WTC11 (cell line): ENCODE measurements around the gene SRSF1. TPM values are rescaled to one million over a fixed set of nuclear protein-coding genes. Genes with fewer than 3 reads are reported as not detected.

ENCODE experiments used
- ATAC-seq: fragments of 200-7000 bp; cut with Tn5 transposase; 2 replicates; pipeline ENCODE4 v1.10.0; 2021; ENCODE audit warnings: mild to moderate bottlenecking, moderate library complexity
- CTCF ChIA-PET: fragments of 300-600 bp; sonication (Branson Sonifier 250); formaldehyde crosslinking; loops from one replicate; lab custom pipeline; 2021; ENCODE audit warnings: antibody characterized with exemption; lab: Charles Lee
- POLR2A ChIA-PET: fragments of 350-600 bp; sonication (Branson Sonifier 250); formaldehyde crosslinking; loops from one replicate; lab custom pipeline; 2021; ENCODE audit warnings: antibody characterized with exemption; lab: Charles Lee
- DNase-seq: peaks from one replicate; pipeline ENCODE4 v3.0.0; 2021; ENCODE audit warnings: low spot score
- H3K27ac Mint-ChIP-seq: 2 replicates; pipeline ENCODE4 v1.8.0; 2021; ENCODE audit warnings: mixed read lengths
- H3K27me3 Mint-ChIP-seq: 2 replicates; pipeline ENCODE4 v1.8.0; 2021; ENCODE audit warnings: low read depth, mild to moderate bottlenecking, moderate library complexity, mixed read lengths
- H3K36me3 Mint-ChIP-seq: 2 replicates; pipeline ENCODE4 v1.8.0; 2021; ENCODE audit warnings: mixed read lengths
- H3K4me1 Mint-ChIP-seq: 2 replicates; pipeline ENCODE4 v1.8.0; 2022; ENCODE audit warnings: mixed read lengths
- H3K4me3 Mint-ChIP-seq: 2 replicates; pipeline ENCODE4 v1.8.0; 2021; ENCODE audit warnings: mild to moderate bottlenecking, moderate library complexity, mixed read lengths
- H3K9me3 Mint-ChIP-seq: 2 replicates; pipeline ENCODE4 v1.8.0; 2021; ENCODE audit warnings: mixed read lengths
- CREM ChIP-seq: sonication (generic); formaldehyde crosslinking; IDR thresholded peaks from 2 replicates; pipeline ENCODE4 v1.8.1; 2022; ENCODE audit warnings: mild to moderate bottlenecking, missing genetic modification reagents, moderate library complexity
- CTCF ChIP-seq: fragments of 200-600 bp; IDR thresholded peaks from 2 replicates; pipeline ENCODE4 v1.8.0; 2022; ENCODE audit warnings: antibody characterized with exemption
- ERG ChIP-seq: fragments of 250-450 bp; sonication (Bioruptor Pico); IDR thresholded peaks from 2 replicates; pipeline ENCODE4 v1.8.0; 2021; ENCODE audit warnings: mild to moderate bottlenecking
- FOXJ3 ChIP-seq: sonication (generic); formaldehyde crosslinking; IDR thresholded peaks from 2 replicates; pipeline ENCODE4 v1.9.0; 2021; ENCODE audit warnings: missing genetic modification reagents, mild to moderate bottlenecking, borderline replicate concordance
- GRHL2 ChIP-seq: fragments of 250-450 bp; sonication (Bioruptor Pico); IDR thresholded peaks from 2 replicates; pipeline ENCODE4 v1.8.0; 2022; ENCODE audit warnings: mild to moderate bottlenecking, moderate library complexity; ENCODE audit not compliant: insufficient replicate concordance, severe bottlenecking
- HMGA2 ChIP-seq: fragments of 250-450 bp; sonication (Bioruptor Pico); IDR thresholded peaks from 2 replicates; pipeline ENCODE4 v1.4.0; 2021; ENCODE audit warnings: mild to moderate bottlenecking, moderate library complexity
- NFYB ChIP-seq: sonication (generic); formaldehyde crosslinking; conservative IDR thresholded peaks from 2 replicates; pipeline ENCODE4 v1.8.0; 2022; ENCODE audit warnings: low read depth, missing genetic modification reagents
- PRRX2 ChIP-seq: fragments of 250-450 bp; sonication (Bioruptor Pico); IDR thresholded peaks from 2 replicates; pipeline ENCODE4 v1.8.0; 2021; ENCODE audit warnings: mild to moderate bottlenecking
- TEAD1 ChIP-seq: sonication (generic); formaldehyde crosslinking; IDR thresholded peaks from 2 replicates; pipeline ENCODE4 v1.8.0; 2022; ENCODE audit warnings: mild to moderate bottlenecking, missing genetic modification reagents
- ZMAT4 ChIP-seq: fragments of 250-450 bp; sonication (Bioruptor Pico); IDR thresholded peaks from 2 replicates; pipeline ENCODE4 v1.9.0; 2021; ENCODE audit warnings: mild to moderate bottlenecking
- ZNF121 ChIP-seq: sonication (generic); formaldehyde crosslinking; IDR thresholded peaks from 2 replicates; pipeline ENCODE4 v1.8.0; 2023; ENCODE audit warnings: missing genetic modification reagents
- ZNF219 ChIP-seq: sonication (generic); formaldehyde crosslinking; IDR thresholded peaks from 2 replicates; pipeline ENCODE4 v1.8.0; 2023; ENCODE audit warnings: missing genetic modification reagents, mild to moderate bottlenecking, borderline replicate concordance
- ZNF232 ChIP-seq: sonication (generic); formaldehyde crosslinking; IDR thresholded peaks from 2 replicates; pipeline ENCODE4 v1.8.0; 2022; ENCODE audit warnings: mild to moderate bottlenecking, missing genetic modification reagents
- ZNF425 ChIP-seq: fragments of 250-450 bp; sonication (Bioruptor Pico); conservative IDR thresholded peaks from 2 replicates; pipeline ENCODE4 v1.9.0; 2021; ENCODE audit warnings: mild to moderate bottlenecking
- ZSCAN18 ChIP-seq: fragments of 250-450 bp; sonication (Bioruptor Pico); IDR thresholded peaks from 2 replicates; pipeline ENCODE4 v2.1.2; 2022; ENCODE audit warnings: mild to moderate bottlenecking, moderate library complexity
- total RNA-seq: library from RNA; stranded (reverse); gene quantifications from 3 replicates; pipeline ENCODE4 v1.2.3, GENCODE V29; 2021

SRSF1 gene
- total RNA-seq, 1 experiment from 2014 or later: 387 TPM

- CTCF ChIA-PET: interaction anchor here (0.6 to 11.1 kb wide), 45 partner anchors 8 to 521 kb away, joined by 3 to 207 read pairs (median 5); partner anchors contain the start of genes CUEDC1, DYNLL2, MRPS23 and VEZF1
- TF ChIP-seq ZNF219 (CRISPR knock-in tag): no peak
- 0 out of 2 replicates have a peak, but pooled peaks have one; percentile 32 for TF ChIP-seq PRRX2 (CRISPR knock-in tag)
- TF ChIP-seq TEAD1 (CRISPR knock-in tag): no peak
- TF ChIP-seq CTCF: peak; percentile 46
- TF ChIP-seq ZNF121 (CRISPR knock-in tag): no peak
- no peak; the same call in 1 of the 2 replicates for TF ChIP-seq ZNF425 (CRISPR knock-in tag)
- TF ChIP-seq ZMAT4 (CRISPR knock-in tag): no peak
- no peak for TF ChIP-seq NFYB (CRISPR knock-in tag)
- TF ChIP-seq GRHL2 (CRISPR knock-in tag): no peak
- TF ChIP-seq HMGA2: no peak
- no peak for TF ChIP-seq ZNF232 (CRISPR knock-in tag)
- TF ChIP-seq ERG (CRISPR knock-in tag): 0 out of 2 replicates have a peak, but pooled peaks have one; percentile 25
- no peak for TF ChIP-seq ZSCAN18 (CRISPR knock-in tag)
- TF ChIP-seq FOXJ3 (CRISPR knock-in tag): no peak
- no peak for TF ChIP-seq CREM
- TF ChIP-seq, all 79 proteins: peak for 3
- Mint-ChIP-seq H3K27ac (peak overlapping the region; percentile 75), H3K27me3 (no peaks in the 10 kb centered on the region), H3K4me1 (peaks cover 40% of the 10 kb centered on the region), H3K9me3 (no peaks in the 10 kb centered on the region), H3K36me3 (peaks cover 42% of the 10 kb centered on the region), H3K4me3 (no peak overlapping the region)
- DNase-seq: no peak
- peak; percentile 51 for ATAC-seq
- POLR2A ChIA-PET: interaction anchor here (0.6 to 1.6 kb wide), 8 partner anchors 8 to 352 kb away, joined by 3 to 8 read pairs (median 4); partner anchors contain the start of genes DYNLL2 and VEZF1
Measured at GRCh38 chr17:57999496-58000017, 7.5 kb downstream of the SRSF1 start.

GRCh38 chr17:57999010-57999495, 8.0 kb downstream of the SRSF1 start:
- DNase-seq (no peak), ATAC-seq (no peak)
- Mint-ChIP-seq H3K27ac (peak overlapping the region; percentile 75; the same call in 1 of the 2 replicates), H3K4me3 (no peak overlapping the region), H3K27me3 (no peaks in the 10 kb centered on the region), H3K4me1 (peaks cover 41% of the 10 kb centered on the region), H3K36me3 (peaks cover 37% of the 10 kb centered on the region), H3K9me3 (no peaks in the 10 kb centered on the region)
- ChIA-PET POLR2A (interaction anchor here (0.9 to 1.6 kb wide), 8 partner anchors 8 to 138 kb away, joined by 3 to 8 read pairs (median 4); partner anchors contain the start of genes DYNLL2, SRSF1 and VEZF1), CTCF (interaction anchor here (0.6 to 11.1 kb wide), 42 partner anchors 9 to 521 kb away, joined by 3 to 207 read pairs (median 5); partner anchors contain the start of genes CUEDC1, DYNLL2, MRPS23 and VEZF1)
- no peak for TF ChIP-seq ZNF232 (CRISPR knock-in tag)
